GM12873 (cell line): ENCODE data around the gene AOAH.

ENCODE experiments used
- TF ChIP-seq, protein P1 (sequence below): IDR thresholded peaks from 2 replicates; pipeline ENCODE4 v1.5.1; 2012; ENCODE audit warnings: low read depth, mild to moderate bottlenecking, moderate library complexity, low read length, control low read depth; ENCODE audit not compliant: insufficient read depth; ENCODE audit errors: missing control alignments

Gene AOAH

DNA sequence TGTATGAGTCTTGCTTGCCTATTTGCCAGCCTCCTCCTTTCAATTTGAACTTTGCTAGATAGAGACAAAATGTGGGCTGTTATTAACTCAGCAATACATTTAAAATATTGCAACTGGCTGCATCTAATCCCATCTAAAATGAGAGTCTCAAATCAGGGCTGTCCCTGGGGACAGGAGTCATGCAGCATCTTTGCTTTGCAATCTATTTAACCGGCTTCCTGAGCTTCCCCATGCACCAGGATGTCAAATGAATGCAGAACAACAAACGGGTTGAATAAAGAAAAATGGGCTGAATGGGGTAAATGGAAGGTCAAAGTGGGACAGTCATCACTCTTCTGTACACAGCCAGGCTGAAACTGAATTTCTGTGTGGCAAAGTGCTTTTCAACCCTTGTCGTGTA, 89.2 kb downstream of the AOAH start:
- TF ChIP-seq, protein P1, sequence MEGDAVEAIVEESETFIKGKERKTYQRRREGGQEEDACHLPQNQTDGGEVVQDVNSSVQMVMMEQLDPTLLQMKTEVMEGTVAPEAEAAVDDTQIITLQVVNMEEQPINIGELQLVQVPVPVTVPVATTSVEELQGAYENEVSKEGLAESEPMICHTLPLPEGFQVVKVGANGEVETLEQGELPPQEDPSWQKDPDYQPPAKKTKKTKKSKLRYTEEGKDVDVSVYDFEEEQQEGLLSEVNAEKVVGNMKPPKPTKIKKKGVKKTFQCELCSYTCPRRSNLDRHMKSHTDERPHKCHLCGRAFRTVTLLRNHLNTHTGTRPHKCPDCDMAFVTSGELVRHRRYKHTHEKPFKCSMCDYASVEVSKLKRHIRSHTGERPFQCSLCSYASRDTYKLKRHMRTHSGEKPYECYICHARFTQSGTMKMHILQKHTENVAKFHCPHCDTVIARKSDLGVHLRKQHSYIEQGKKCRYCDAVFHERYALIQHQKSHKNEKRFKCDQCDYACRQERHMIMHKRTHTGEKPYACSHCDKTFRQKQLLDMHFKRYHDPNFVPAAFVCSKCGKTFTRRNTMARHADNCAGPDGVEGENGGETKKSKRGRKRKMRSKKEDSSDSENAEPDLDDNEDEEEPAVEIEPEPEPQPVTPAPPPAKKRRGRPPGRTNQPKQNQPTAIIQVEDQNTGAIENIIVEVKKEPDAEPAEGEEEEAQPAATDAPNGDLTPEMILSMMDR: no peak

DNA sequence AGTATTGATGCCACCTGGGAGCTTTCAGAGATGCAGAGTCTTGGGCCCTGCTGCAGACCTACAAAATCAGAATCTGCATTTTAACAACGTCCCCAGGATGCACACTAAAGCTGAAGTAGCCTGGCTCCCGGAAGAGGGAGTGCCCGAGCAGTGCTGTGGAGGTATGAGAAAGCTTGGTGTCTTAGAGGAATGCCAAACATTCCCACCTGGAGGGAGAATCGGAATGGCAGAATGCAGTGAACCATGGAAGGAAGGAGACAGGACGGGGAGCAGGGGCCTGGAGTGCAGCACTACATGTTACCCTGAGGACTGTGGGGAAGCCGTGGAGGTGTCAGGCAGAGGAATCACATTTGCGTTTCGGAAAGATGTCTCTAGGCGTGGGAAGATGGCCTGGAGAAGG, 90.9 kb downstream of the AOAH start:
- TF ChIP-seq, protein P1: no peak

DNA sequence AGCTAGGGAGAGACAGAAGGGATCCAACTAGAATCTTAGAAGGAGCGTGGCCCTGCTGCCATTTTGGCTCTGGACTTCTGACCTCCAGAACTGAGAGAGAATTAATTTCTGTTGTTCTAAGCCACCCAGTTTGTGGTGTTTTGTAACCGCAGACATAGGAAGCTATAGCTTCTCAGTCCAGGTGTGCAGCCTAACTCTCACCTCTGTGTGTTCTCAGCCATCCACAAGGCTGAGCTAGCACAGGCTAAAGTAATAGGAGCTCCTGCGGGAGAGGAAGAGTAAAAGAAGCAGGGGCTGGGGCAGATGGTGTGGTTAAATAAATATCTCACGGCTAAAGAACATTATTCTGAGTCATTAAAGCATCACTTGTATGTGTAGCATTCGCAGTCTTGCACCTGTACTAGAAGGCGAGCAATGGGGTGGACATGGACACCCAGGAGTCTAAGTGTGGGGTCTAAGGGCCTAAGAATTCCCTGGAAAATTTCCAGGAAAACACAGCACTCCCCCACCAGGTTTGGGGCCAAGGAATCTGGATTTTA, 94.1 kb downstream of the AOAH start:
- TF ChIP-seq, protein P1: no peak

DNA sequence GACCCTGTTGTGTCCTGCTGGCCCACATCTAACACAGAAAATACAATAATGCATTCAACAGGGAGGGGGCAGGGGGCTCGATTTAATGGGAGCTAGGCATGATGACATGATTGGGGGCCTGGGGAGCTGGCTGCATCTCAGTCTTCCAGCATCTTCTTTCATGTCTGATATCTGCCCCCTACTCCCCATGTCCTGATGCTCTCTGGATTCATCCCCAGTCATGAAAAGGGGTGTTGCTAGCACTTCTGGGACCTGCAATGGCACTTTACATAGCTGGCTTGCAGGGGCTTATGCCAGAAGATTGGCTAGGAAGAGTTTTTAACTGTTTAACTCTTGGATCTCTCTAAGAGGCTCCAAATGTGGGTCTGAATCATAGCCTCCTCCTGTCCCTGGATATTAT, 94.9 kb downstream of the AOAH start:
- TF ChIP-seq, protein P1: no peak

DNA sequence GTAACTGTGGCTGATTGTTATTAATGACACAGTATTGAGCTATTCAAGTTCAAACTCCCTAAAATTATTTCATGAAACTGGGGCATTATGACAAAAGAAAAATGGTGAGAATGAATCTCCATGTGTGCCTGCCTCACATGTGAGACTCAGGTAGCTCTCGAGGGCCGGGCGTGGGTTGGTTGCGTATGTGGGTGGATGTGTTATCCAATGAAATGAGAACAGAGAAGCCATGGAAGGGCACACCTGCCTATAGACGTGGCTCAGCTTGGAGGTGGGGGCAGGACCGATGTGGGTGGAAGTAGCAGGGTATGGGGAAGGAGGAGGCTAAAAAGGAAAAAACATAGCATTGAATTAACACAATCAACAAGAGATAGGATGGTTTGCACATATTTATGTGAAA, 96.5 kb downstream of the AOAH start:
- TF ChIP-seq, protein P1: no peak

DNA sequence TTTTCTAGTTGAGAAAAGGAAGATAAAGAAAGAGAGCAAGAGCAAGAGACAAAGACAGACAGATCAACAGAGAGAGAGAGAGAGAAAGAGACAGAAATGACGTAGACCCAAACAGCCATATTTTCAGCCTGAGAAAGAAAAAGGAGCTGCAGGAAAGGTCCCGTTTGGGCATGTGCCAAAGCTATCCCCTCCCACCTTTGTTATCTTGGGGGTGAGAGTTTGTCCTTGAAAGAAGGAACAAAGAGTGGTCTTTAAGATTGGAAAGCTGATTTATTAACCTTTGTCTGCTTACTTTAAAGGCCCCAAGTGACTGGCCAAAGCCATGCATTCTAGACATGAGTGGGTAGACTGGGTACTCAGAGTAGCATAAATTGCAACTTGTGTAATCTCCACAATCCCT, 98.2 kb downstream of the AOAH start:
- TF ChIP-seq, protein P1: no peak

DNA sequence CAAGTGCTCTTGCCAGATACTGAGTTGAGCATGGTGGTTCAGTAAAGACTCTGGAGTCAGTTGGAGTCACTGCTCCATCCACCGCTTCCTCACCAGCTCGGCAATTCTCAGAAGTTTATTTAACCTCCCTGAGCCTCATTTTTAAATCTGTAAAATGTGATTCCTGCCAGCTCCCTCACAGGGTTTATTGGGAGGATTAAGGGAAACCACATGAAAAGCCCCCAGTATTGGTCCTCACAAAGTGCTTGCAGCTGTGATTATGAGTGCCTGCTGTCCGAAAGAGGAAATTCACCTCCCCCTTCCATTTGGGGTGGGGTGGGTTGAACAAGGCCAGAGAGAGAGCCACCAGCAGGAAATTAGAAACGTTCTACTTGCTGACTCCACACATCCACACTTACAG, 99.0 kb downstream of the AOAH start:
- TF ChIP-seq, protein P1: no peak
